IMR-90 (cell line): ENCODE results near the gene TEX38. TPM values are rescaled to one million over a fixed set of nuclear protein-coding genes. Genes with fewer than 3 reads are reported as not detected.

Experiments
- ATAC-seq: fragments of 200-7000 bp; cut with Tn5 transposase; 2 replicates; pipeline ENCODE4 v1.9.1; 2020; ENCODE audit warnings: low read depth, mild to moderate bottlenecking, moderate library complexity
- BruUV-seq: library from RNA; stranded (reverse); fragments of 400-500 nt; replicated peaks from 2 replicates; lab custom pipeline; 2021; lab: Mats Ljungman, UMichigan
- CTCF ChIA-PET: fragments of 300-600 bp; formaldehyde crosslinking; extraction: SDS; loops from one replicate; lab custom pipeline; 2021; ENCODE audit warnings: antibody characterized with exemption; lab: Yijun Ruan, JAX
- POLR2A ChIA-PET: fragments of 300-600 bp; sonication (Branson Sonifier 250); formaldehyde crosslinking; loops from one replicate; lab custom pipeline; 2022; ENCODE audit warnings: antibody characterized with exemption; ENCODE audit not compliant: unreplicated experiment; lab: Charles Lee
- DNase-seq: peaks from one replicate; pipeline ENCODE4 v3.0.0; 2013
- H2AFZ ChIP-seq: replicated peaks from 2 replicates; pipeline ENCODE3; 2013; ENCODE audit warnings: low read length, mild to moderate bottlenecking; ENCODE audit not compliant: poor library complexity
- H2AK5ac ChIP-seq: 2 replicates; pipeline ENCODE4 v1.6.1; 2013; ENCODE audit warnings: low read depth, low read length, inconsistent platforms
- H2AK9ac ChIP-seq: replicated peaks from 2 replicates; pipeline ENCODE3; 2013; ENCODE audit warnings: mild to moderate bottlenecking, low read depth, low read length, moderate library complexity; ENCODE audit not compliant: poor library complexity
- H2BK120ac ChIP-seq: 2 replicates; pipeline ENCODE4 v1.6.1; 2013; ENCODE audit warnings: low read depth, low read length, inconsistent platforms
- H2BK15ac ChIP-seq: 3 replicates; pipeline ENCODE4 v1.6.1; 2013; ENCODE audit warnings: low read depth, low read length, inconsistent platforms
- H2BK20ac ChIP-seq: 2 replicates; pipeline ENCODE4 v1.6.1; 2013; ENCODE audit warnings: low read depth, mild to moderate bottlenecking, inconsistent platforms, low read length, moderate library complexity
- H2BK5ac ChIP-seq: 2 replicates; pipeline ENCODE4 v1.6.1; 2013; ENCODE audit warnings: mild to moderate bottlenecking, low read depth, low read length, inconsistent platforms; ENCODE audit not compliant: poor library complexity, severe bottlenecking
- H3K14ac ChIP-seq: replicated peaks from 2 replicates; pipeline ENCODE4 v1.6.1; 2013; ENCODE audit warnings: low read depth, low read length, inconsistent platforms
- H3K18ac ChIP-seq: 2 replicates; pipeline ENCODE4 v1.6.1; 2013; ENCODE audit warnings: low read depth, low read length, control low read depth
- H3K23ac ChIP-seq: 2 replicates; pipeline ENCODE4 v1.6.1; 2013; ENCODE audit warnings: low read depth, low read length, inconsistent platforms
- H3K27ac ChIP-seq: 2 replicates; pipeline ENCODE4 v1.5.1; 2013; ENCODE audit warnings: mild to moderate bottlenecking, control low read depth, low read length; ENCODE audit not compliant: insufficient read depth
- H3K27me3 ChIP-seq: 2 replicates; pipeline ENCODE4 v1.6.1; 2013; ENCODE audit warnings: low read length; ENCODE audit not compliant: control insufficient read depth, insufficient read depth
- H3K36me3 ChIP-seq: 2 replicates; pipeline ENCODE4 v1.6.1; 2013; ENCODE audit warnings: low read length, mixed read lengths; ENCODE audit not compliant: control insufficient read depth, insufficient read depth
- H3K4ac ChIP-seq: 2 replicates; pipeline ENCODE4 v1.6.1; 2013; ENCODE audit warnings: low read depth, low read length, inconsistent platforms
- H3K4me1 ChIP-seq: 2 replicates; pipeline ENCODE4 v1.6.1; 2013; ENCODE audit warnings: low read length, mixed read lengths; ENCODE audit not compliant: control insufficient read depth, insufficient read depth
- H3K4me2 ChIP-seq: 2 replicates; pipeline ENCODE4 v1.6.1; 2013; ENCODE audit warnings: low read depth, mild to moderate bottlenecking, control low read depth, low read length, moderate library complexity
- H3K4me3 ChIP-seq: 2 replicates; pipeline ENCODE4 v1.5.1; 2013; ENCODE audit warnings: low read depth, mild to moderate bottlenecking, control low read depth, low read length, moderate library complexity; ENCODE audit not compliant: insufficient read depth
- H3K56ac ChIP-seq: 2 replicates; pipeline ENCODE4 v1.6.1; 2013; ENCODE audit warnings: low read length, inconsistent platforms; ENCODE audit not compliant: insufficient read depth; ENCODE audit errors: extremely low read depth
- H3K79me1 ChIP-seq, 2 experiments: 2 replicates each; pipeline ENCODE4 v1.6.1; 2013; ENCODE audit warnings: low read length in 2 of 2, inconsistent platforms in 1 of 2, low read depth in 1 of 2
- H3K9ac ChIP-seq: 2 replicates; pipeline ENCODE4 v1.6.1; 2013; ENCODE audit warnings: low read depth, low read length, control low read depth
- H3K9me1 ChIP-seq: 2 replicates; pipeline ENCODE4 v1.6.1; 2013; ENCODE audit warnings: low read length, inconsistent platforms; ENCODE audit not compliant: insufficient read depth
- H3K9me3 ChIP-seq: 2 replicates; pipeline ENCODE4 v1.6.1; 2013; ENCODE audit warnings: low read length; ENCODE audit not compliant: control insufficient read depth, insufficient read depth
- H4K20me1 ChIP-seq: 2 replicates; pipeline ENCODE4 v1.6.1; 2013; ENCODE audit warnings: low read length, inconsistent platforms; ENCODE audit not compliant: insufficient read depth
- H4K5ac ChIP-seq: 2 replicates; pipeline ENCODE4 v1.6.1; 2013; ENCODE audit warnings: mild to moderate bottlenecking, low read depth, low read length, control low read depth
- H4K8ac ChIP-seq, 2 experiments: 2 replicates each; pipeline ENCODE4 v1.6.1; 2013; ENCODE audit warnings: low read depth in 2 of 2, low read length in 2 of 2, control low read depth in 1 of 2, inconsistent platforms in 1 of 2
- H4K91ac ChIP-seq: 2 replicates; pipeline ENCODE4 v1.6.1; 2013; ENCODE audit warnings: low read depth, low read length, inconsistent platforms; ENCODE audit not compliant: insufficient read depth
- MAFK ChIP-seq: IDR thresholded peaks from 2 replicates; pipeline ENCODE4 v1.6.1; 2012; ENCODE audit warnings: low read depth, low read length, improper control_type of control experiment
- MAZ ChIP-seq: IDR thresholded peaks from 2 replicates; pipeline ENCODE4 v1.6.1; 2012; ENCODE audit warnings: low read depth, mild to moderate bottlenecking, low read length, improper control_type of control experiment, moderate library complexity, borderline replicate concordance
- RFX5 ChIP-seq: IDR thresholded peaks from 2 replicates; pipeline ENCODE4 v1.8.0; 2012; ENCODE audit warnings: low read depth, mild to moderate bottlenecking, low read length, moderate library complexity
- WGBS, 2 experiments: methylation state at CpG; one replicate each; pipeline versions ENCODE4 v1.1.5 to v1.1.7; 2013; ENCODE audit warnings: missing lambda C conversion rate in 2 of 2; ENCODE audit not compliant: insufficient read length in 1 of 2; ENCODE audit errors: extremely low coverage in 2 of 2; 5-methylcytosine and 5-hydroxymethylcytosine counted together
- dilution Hi-C: fragments of 300-500 bp; cut with HindIII; formaldehyde crosslinking; loops from one replicate; pipeline ENCODE4 v1.14.3; 2018; ENCODE audit warnings: low sequenced_read_pairs; ENCODE audit not compliant: unreplicated experiment
- in situ Hi-C: fragments of 300-500 bp; cut with MboI; formaldehyde crosslinking; loops from 3 replicates; pipeline ENCODE4 v1.14.3; 2019; ENCODE audit warnings: low sequenced_read_pairs, inconsistent platforms, mixed read lengths
- intact Hi-C: fragments of 100-400 bp; cut with micrococcal nuclease; formaldehyde crosslinking; loops from 2 replicates; pipeline ENCODE4 v1.10.0; 2022
- polyA plus RNA-seq, 3 experiments: library from polyadenylated mRNA; depleted of rRNA; stranded (reverse); fragments of >200 nt; gene quantifications; 2 replicates each; pipeline ENCODE4 v1.2.3, GENCODE V29; 2012; ENCODE audit warnings: low replicate concordance in 1 of 3
- total RNA-seq: library from RNA; depleted of rRNA; stranded (reverse); fragments of >200 nt; gene quantifications from 2 replicates; pipeline ENCODE4 v1.2.3, GENCODE V29; 2012

The TEX38 gene
- total and polyA plus RNA-seq, 2 of the 4 experiments (the other 2 are of a cell fraction): not detected

DNA sequence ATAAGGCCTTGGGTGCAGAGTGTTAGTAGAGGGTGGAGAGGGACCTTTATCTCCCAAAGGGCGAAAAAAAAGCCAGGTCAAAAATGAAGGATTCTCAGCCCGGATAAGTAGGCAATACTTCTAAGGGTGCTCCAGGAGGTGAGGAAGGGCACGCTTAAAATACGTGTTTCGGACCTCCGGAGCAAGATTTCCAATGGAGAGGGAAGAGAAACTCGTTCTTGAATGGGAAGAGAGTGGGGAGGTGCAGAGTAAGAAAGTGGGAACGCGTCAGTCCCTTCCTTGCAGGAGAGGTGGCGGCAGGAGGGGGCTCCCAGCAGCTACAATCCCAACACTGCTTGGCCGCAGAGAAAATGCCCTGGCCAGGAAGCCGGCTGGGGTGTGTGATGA is 46.7 kb downstream of the TEX38 start:
- POLR2A ChIA-PET: no interaction called here
- peak overlapping the region; percentile 94 for H3K9ac ChIP-seq
- no peak overlapping the region for H2BK15ac ChIP-seq
- H3K79me1 ChIP-seq: peaks cover 26 to 29% of the 10 kb centered on the region in 2 experiments
- ATAC-seq: peak; percentile 36; the same call in 1 of the 2 replicates
- H2BK20ac ChIP-seq: no peak overlapping the region
- no peaks in the 10 kb centered on the region for H3K9me3 ChIP-seq
- H3K36me3 ChIP-seq: peaks cover 11% of the 10 kb centered on the region
- H3K4me1 ChIP-seq: peaks cover 10% of the 10 kb centered on the region
- peak overlapping the region; percentile 69 for H3K4me3 ChIP-seq
- H4K5ac ChIP-seq: no peak overlapping the region
- no peak overlapping the region for H2BK120ac ChIP-seq
- in situ Hi-C loops (loop anchor here (25.0 kb wide), 1 partner anchor 306 kb away; no protein-coding TSS in a partner anchor), dilution Hi-C loops (no loop called here), intact Hi-C loops (loop anchor here (5.0 kb wide), 2 partner anchors 101 to 116 kb away; partner anchors contain the start of genes MKNK1 and MOB3C)
- H3K4me2 ChIP-seq: peak overlapping the region; percentile 99
- H2AFZ ChIP-seq: peak overlapping the region; percentile 96
- peak overlapping the region; percentile 64 for H3K27ac ChIP-seq
- CTCF ChIA-PET: interaction anchor here (1.0 kb wide), 1 partner anchor 112 kb away, joined by 3 read pairs; no protein-coding TSS in a partner anchor
- H3K27me3 ChIP-seq: peaks cover 13% of the 10 kb centered on the region
- peak overlapping the region; percentile 23; the same call in 1 of the 2 replicates for H3K23ac ChIP-seq
- TF ChIP-seq MAZ (0 out of 2 replicates have a peak, but pooled peaks have one; percentile 7), MAFK (no peak), RFX5 (no peak)
- no peak overlapping the region for H2BK5ac ChIP-seq
- peak overlapping the region; percentile 33 to 58; a peak in 2 of 4 replicates for H4K8ac ChIP-seq
- H3K56ac ChIP-seq: peak overlapping the region; percentile 46; the same call in 1 of the 2 replicates
- no peak overlapping the region for H4K91ac ChIP-seq
- H2AK5ac ChIP-seq: peak overlapping the region; percentile 49; the same call in 1 of the 2 replicates
- H3K14ac ChIP-seq: no peak overlapping the region
- no peak for DNase-seq
- no peak overlapping the region for H3K18ac ChIP-seq
- H2AK9ac ChIP-seq: peak overlapping the region; percentile 38
- H3K9me1 ChIP-seq: peaks cover 5% of the 10 kb centered on the region; the same call in 1 of the 2 replicates
- H4K20me1 ChIP-seq: peaks cover 6% of the 10 kb centered on the region; the same call in 1 of the 2 replicates
- BruUV-seq: no TSS peak
- peak overlapping the region; percentile 68; the same call in 1 of the 2 replicates for H3K4ac ChIP-seq
- 0% methylated on average over 6 of the region's 12 CpGs; no CpG with 5 or more reads in 1 of the 2 experiments for WGBS, 2 experiments
